Skeletal muscle cell (primary cell): ENCODE measurements around the gene LRCH4.
"Not testable (repeated sequence)": the region's sequence is repeated elsewhere in the genome, so short reads cannot be mapped to it uniquely, and the experiment has no call there.

Source experiments
- DNase-seq: peaks from one replicate; pipeline ENCODE4 v3.0.0-alpha.2; 2010; ENCODE audit warnings: low read depth
- H3K4me3 ChIP-seq: 2 replicates; pipeline ENCODE4 v1.5.1; 2011; ENCODE audit warnings: low read depth, mild to moderate bottlenecking, control low read depth, low read length, moderate library complexity

Gene LRCH4

GRCh38 chr7:100570954-100571828, 14.7 kb downstream of the LRCH4 start:
- DNase-seq: no peak

DNA sequence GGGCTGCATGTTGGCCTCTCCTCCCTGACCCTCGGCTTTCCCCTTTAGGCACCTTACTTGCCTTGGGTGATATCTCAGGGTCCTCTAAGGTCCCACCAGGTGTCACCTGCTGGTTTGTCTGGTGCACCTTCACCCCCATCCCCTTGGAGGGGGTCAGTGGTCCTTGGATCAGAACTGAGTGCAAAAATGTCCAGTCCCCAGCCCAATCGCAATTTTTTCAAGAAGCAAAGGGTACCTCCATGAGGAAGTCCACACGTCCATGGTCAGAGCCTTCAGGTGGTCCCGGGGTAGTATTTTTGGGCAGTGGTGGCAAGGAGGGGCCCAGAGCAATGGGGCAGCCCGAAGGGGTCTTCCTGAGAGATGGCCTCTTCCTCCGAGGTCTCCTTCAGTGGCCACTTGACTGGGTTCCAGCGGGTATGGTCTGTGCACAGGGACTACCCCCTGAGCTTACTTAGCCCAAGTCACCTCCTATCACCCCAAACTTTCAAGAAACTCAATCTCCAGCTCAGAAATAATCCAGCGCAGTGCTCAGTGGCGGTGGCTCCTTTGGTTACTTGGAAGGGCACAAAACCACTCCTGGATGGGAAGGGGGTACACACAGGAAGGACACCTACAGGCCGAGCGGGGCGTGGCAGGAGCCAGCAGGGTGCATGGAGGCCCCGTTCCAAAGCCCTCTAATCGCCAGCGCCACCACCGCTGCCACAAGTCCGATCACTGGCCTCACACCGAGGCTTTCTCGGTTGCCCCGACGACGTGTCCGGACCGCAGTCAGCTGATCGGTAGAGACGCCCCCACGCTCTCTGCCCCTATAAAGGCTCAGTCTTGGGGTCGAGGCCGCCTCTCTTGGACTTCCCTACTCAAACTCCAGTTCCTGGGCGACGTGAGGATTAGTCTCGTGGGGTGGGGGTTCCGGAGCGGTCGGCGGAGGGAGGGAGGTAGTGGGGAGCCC, 16.8 kb downstream of the LRCH4 start:
- peak overlapping the region; percentile 40 for H3K4me3 ChIP-seq
- DNase-seq: no peak

More at GRCh38 chr7:100570954-100571828, 14.7 kb downstream of the LRCH4 start:
- H3K4me3 ChIP-seq: no peak overlapping the region

DNA sequence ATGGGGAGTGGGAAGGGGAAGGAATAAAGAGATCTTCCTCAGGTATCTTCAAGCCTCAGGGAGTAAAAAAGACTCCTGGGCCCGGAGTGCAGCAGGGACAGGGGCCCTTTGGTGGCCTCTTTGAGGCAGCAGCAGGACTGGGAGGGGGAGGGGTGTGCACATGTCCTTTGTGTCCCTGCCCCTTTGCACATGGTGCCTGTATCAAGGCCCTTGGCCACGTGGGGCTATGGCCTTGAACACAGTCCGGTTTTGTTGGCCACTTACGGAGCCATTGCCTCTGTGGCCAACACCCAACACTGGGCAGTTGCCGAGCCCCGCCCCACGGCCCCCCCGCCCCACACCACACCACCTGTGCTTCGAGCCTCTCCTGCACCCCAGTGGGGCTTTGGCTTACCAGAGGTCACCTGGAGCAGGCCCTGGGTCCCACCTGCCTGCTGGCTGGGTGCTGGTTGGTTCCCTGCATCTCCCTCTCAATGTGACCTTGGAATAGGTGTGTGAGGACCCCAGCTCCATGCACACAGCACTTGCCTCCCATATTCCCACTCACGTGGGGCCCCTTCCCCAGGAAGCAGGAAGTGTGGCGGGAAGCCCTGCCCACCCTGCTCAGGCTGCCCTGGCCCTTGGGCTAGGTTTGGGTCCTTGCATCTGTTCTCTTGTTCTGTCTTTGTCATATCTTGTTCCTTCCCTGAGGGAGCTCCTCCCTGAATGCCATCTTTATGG, 17.6 kb downstream of the LRCH4 start:
- DNase-seq: no peak
- H3K4me3 ChIP-seq: no peak overlapping the region

DNA sequence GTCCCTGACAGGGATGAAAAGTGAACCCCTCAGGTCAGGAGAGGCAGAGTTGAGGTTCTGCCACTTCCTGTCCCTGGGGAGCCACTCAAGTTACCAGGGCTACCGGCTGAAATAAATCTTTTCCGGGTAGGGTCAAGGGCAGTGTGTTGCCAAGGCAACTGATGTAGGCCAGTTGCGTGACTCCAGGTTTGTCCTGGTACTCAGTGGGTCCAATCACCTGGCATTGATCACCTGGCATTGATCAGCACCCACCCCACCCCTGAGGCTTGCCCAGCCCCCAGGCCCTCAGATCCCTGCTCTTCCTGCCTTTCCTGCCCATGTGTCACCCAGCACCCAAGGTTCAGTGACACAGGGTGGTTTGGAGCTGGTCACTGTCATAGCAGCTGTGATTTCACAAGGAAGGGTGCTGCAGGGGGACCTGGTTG, 18.2 kb downstream of the LRCH4 start:
- no peak overlapping the region for H3K4me3 ChIP-seq
- no peak for DNase-seq

DNA sequence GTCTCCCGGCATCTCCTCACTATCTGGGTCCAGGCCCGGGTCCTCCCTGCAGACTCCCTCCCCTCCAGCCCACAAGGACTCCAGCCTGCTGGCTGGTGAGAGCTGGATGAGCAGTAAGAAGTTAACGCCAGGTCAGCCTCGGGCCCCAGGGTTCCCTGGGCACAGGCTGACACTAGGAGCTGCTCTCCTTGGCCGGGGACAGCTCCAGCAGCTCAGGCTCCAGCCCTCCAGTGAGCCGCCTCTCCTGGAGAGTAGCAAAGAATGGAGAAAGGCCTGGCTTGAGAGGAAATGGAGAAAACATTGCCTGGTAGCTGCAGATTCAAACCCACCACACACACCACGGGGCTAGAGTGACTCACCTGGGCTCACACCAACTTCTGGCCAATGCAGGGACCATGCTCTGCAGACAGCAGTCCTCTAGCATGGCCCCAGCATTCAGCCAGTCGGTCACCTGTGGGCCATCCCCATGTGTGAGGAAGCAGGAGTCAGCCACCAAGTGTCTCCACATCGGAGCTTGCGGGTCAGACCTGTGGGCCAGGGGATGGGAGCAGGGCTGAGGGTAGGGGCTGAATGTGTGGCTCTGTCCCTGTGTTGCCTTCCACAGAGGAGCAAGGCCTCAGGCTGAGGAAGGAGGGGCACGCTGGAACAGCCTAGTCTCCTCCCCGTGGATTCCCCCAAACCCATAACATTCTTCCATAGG, 18.7 kb downstream of the LRCH4 start:
- no peak for DNase-seq

GRCh38 chr7:100566018-100566531, 19.9 kb downstream of the LRCH4 start:
- no peak for DNase-seq
- no peak overlapping the region for H3K4me3 ChIP-seq

More for the DNA sequence above, 18.7 kb downstream of the LRCH4 start:
- H3K4me3 ChIP-seq: no peak overlapping the region

GRCh38 chr7:100565133-100565571, 20.8 kb downstream of the LRCH4 start:
- no peak for DNase-seq
- H3K4me3 ChIP-seq: no peak overlapping the region

GRCh38 chr7:100564405-100564804, 21.5 kb downstream of the LRCH4 start:
- not testable (repeated sequence) for H3K4me3 ChIP-seq, DNase-seq

DNA sequence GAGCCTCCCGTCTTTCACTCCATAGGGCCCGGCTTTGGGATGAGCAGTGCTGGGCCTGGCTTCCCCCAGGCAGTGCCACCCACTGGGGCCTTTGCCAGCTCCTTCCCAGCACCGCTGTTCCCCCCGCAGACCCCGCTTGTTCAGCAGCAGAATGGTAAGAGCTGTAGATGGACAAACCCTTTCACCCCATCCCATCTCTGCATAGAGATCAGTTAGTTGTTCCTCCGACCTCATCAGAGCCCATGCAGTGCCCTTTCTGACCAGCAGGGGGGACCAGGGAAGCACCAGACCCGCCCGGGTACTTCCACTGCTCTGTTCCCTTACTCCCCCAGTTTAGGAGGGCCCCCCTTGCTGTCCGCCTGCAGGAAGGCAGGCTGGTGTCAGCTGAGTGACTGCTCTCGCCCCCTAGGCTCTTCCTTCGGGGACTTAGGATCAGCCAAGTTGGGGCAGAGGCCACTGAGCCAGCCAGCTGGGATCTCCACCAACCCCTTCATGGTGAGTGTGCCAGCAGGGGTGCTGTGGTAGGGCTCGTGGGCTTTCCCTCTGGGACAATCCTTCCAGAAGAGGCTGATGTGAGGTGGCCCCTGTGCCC, 22.0 kb downstream of the LRCH4 start:
- H3K4me3 ChIP-seq: no peak overlapping the region
- no peak for DNase-seq

- DNase-seq: no peak
- no peak overlapping the region for H3K4me3 ChIP-seq
Measured at GRCh38 chr7:100563100-100563564, 22.8 kb downstream of the LRCH4 start.

- no peak overlapping the region for H3K4me3 ChIP-seq
- DNase-seq: no peak
Measured at GRCh38 chr7:100562195-100563099, 23.5 kb downstream of the LRCH4 start.

DNA sequence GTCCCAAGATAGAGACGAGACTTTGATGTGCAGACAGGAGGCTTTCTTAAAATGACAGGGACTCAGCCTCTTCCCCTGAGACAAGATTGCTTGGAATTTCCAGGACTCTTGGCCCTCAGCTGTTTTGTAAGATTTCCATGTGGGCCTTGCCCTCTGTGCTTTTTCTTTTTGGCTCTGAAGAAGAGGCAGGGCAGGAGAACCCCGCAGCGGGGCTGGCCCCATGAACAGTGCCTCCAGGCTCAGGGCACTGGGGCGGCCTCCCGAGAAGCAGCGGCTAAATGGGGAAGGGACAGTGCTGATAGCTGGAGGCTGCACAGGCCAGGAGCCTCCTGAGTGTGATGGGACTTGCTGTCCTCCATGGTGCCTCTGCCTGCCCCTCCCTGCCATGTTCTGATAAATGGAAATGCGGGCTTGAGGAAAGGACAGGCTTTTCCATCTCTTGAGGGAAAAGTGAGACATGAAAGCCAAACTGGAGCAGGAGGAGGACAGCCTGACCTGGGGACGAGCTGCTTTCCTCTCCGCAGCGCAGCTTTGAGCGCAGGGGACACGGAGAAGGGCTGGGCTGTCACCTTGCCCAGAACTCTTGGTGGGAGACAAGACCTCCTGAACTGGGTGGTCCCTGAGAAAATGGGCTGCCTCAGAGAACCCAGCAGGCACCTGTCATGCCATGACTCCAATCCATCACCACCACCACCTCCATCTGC, 24.3 kb downstream of the LRCH4 start:
- no peak overlapping the region for H3K4me3 ChIP-seq
- no peak for DNase-seq

DNA sequence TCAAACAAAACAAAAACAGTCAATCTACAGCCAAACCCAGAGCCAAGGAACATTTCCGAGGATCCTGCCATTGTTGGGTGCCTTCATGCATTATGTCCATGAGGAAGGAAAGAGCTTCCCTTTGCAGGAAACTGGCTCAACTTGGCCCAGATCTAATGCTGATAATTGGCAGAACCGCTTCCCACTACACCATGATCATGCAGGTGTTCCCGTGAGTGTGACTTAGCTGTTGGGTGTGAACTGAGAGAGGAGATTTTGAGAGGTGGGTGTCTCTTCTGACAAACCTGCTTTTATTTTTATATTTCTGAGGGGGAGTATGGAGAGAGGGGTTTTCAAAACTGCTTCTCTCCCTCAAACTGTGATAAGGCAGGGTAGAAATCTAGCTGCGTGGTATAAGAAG, 26.8 kb downstream of the LRCH4 start:
- no peak for DNase-seq
- no peak overlapping the region for H3K4me3 ChIP-seq

DNA sequence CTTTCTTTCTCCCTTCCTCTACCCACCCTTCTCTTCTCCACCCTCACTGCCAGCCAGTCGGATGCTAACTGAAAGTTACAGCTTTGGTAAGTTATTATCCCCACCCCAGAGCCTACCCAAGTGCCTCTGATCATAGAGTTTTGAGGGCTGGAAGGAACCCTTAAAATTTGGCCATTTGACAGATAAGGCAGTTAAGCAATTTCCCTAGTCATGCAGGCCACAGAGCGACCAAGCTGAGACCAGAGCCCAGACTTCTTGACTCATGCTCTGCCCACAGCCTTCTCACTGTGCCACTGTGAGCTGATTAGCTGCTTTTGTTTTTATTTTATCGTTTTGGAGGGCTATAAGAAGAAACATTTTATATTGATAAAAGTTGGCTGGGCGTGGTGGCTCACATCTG, 29.4 kb downstream of the LRCH4 start:
- no peak overlapping the region for H3K4me3 ChIP-seq
- DNase-seq: no peak

- no peak for DNase-seq
- H3K4me3 ChIP-seq: no peak overlapping the region
Measured at GRCh38 chr7:100555701-100556100, 30.2 kb downstream of the LRCH4 start.

GRCh38 chr7:100553032-100553431, 32.9 kb downstream of the LRCH4 start:
- no peak overlapping the region for H3K4me3 ChIP-seq
- DNase-seq: no peak

DNA sequence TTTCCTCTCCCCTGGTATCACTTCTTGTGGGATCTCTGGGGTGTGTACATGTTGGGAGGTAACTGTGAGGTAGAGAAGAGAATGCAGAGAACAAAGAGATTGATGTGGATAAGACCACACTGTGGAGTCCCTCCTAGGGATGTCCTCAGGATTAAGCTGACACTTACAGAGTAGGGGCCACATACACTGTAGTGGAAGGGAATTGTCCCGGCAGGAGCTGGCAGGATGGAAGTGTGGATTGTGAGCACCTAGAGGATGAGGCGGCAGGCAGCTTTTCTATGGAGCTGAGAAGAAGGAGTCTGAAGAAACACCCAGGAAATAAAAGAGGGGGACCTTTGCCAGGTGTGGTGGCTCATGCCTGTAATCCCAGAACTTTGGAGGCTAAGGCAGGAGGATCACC, 33.4 kb downstream of the LRCH4 start:
- no peak for DNase-seq
- no peak overlapping the region for H3K4me3 ChIP-seq
